ENCODE data around the gene TMEM235.
A peak's percentile ranks its signal among the peaks of the same experiment; 100 is the strongest.

The TMEM235 gene

DNA sequence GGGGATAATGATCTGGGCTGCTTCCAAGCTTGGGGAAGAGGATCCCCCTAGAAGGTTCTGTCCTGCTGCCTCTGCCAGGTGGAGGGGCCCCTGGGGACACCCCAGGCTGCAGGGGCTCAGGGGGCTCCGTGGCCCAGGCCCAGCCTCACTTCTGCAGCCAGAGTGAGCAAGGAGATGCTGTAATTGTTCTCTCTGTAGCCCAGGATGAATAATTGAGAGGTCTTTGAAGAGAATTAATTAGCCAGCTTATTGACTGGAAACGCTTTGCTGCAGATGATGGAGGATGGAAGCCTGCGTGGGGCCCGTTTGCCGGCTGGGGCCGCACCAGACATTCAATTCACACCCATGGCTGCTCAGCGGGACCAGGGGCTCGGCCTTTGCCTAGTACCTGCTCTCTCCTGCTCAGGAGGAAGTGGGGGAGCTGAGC, 38.5 kb downstream of the TMEM235 start:
- no peak overlapping the region for H3K27ac ChIP-seq (ENCODE audit: low read length)
- no peak for ATAC-seq (ENCODE audit: insufficient read depth, low read depth)
- H2AFZ ChIP-seq (ENCODE audit: low read depth, low read length), result no peak overlapping the region
- no peak overlapping the region for H3K9ac ChIP-seq (ENCODE audit: low read depth, low read length)
- H3K4me2 ChIP-seq (ENCODE audit: insufficient read depth, low read length), result no peak overlapping the region
- no peak for DNase-seq
- no peaks in the 10 kb centered on the region; the same call in 1 of the 2 replicates for H3K4me1 ChIP-seq (ENCODE audit: insufficient read depth, low read length)
- no peaks in the 10 kb centered on the region for H3K27me3 ChIP-seq (ENCODE audit: insufficient read depth, low read length, poor library complexity)
- no peaks in the 10 kb centered on the region for H4K20me1 ChIP-seq (ENCODE audit: insufficient read depth, low read length)
- no peaks in the 10 kb centered on the region for H3K36me3 ChIP-seq (ENCODE audit: insufficient read depth, low read length)
- TF ChIP-seq, protein P1, sequence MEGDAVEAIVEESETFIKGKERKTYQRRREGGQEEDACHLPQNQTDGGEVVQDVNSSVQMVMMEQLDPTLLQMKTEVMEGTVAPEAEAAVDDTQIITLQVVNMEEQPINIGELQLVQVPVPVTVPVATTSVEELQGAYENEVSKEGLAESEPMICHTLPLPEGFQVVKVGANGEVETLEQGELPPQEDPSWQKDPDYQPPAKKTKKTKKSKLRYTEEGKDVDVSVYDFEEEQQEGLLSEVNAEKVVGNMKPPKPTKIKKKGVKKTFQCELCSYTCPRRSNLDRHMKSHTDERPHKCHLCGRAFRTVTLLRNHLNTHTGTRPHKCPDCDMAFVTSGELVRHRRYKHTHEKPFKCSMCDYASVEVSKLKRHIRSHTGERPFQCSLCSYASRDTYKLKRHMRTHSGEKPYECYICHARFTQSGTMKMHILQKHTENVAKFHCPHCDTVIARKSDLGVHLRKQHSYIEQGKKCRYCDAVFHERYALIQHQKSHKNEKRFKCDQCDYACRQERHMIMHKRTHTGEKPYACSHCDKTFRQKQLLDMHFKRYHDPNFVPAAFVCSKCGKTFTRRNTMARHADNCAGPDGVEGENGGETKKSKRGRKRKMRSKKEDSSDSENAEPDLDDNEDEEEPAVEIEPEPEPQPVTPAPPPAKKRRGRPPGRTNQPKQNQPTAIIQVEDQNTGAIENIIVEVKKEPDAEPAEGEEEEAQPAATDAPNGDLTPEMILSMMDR (IDR thresholded peaks at IDR 0.05; ENCODE audit: borderline replicate concordance, extremely low read depth, low read length, poor library complexity, severe bottlenecking), result no peak
- TF ChIP-seq EZH2 (IDR thresholded peaks at IDR 0.05; ENCODE audit: borderline replicate concordance, low read depth, low read length, severe bottlenecking), result no peak
- no peaks in the 10 kb centered on the region for H3K9me3 ChIP-seq (ENCODE audit: insufficient read depth, low read length, severe bottlenecking)
- no peaks in the 10 kb centered on the region for H3K79me2 ChIP-seq (ENCODE audit: insufficient read depth, low read length)
- H3K4me3 ChIP-seq (ENCODE audit: low read depth in 1 of 2, low read length in 2 of 2), result no peak overlapping the region

DNA sequence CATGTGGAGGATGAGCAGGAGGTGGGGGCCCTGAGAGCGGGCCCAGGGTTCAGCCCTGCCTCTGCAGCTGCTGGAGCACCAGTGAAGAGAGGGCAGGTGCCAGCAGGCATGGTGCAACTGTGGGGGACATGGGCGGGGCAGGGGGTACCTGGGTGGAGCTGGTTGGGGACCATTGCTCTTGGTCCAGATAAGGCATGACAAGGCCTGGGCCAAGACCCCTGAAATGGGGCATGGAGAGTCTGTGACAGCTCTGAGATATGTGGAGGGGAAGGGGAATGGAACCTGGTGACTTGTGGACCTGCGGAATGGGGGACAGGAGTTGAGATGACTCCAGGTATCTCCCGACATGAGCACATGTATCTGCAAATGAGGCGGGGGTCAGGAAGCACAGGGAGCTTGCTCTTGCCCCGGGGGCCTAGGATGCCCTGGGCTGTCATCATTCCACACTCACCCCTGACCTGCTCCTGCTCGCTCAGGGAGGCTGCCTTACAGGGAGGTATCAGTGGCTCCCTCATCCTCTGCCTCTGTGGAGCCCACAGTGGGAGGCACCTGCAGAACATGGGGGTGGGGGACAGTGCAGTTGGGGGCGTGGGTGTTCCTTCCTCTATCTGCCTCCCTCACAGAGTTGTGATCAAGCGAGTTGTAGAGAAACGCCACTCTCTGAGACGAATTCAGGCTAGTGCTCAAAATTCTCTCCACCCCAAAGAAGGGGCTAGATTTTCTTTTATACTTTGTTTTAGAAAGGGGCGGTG, 40.2 kb downstream of the TMEM235 start:
- no peak overlapping the region for H3K4me2 ChIP-seq (ENCODE audit: insufficient read depth, low read length)
- no peaks in the 10 kb centered on the region for H3K27me3 ChIP-seq (ENCODE audit: insufficient read depth, low read length, poor library complexity)
- no peaks in the 10 kb centered on the region for H3K79me2 ChIP-seq (ENCODE audit: insufficient read depth, low read length)
- no peak for ATAC-seq (ENCODE audit: insufficient read depth, low read depth)
- H3K4me1 ChIP-seq (ENCODE audit: insufficient read depth, low read length), result no peaks in the 10 kb centered on the region; the same call in 1 of the 2 replicates
- H3K36me3 ChIP-seq (ENCODE audit: insufficient read depth, low read length), result no peaks in the 10 kb centered on the region
- H3K9me3 ChIP-seq (ENCODE audit: insufficient read depth, low read length, severe bottlenecking), result no peaks in the 10 kb centered on the region
- no peak for DNase-seq
- H3K27ac ChIP-seq (ENCODE audit: low read length), result no peak overlapping the region
- no peak overlapping the region for H3K4me3 ChIP-seq (ENCODE audit: low read depth in 1 of 2, low read length in 2 of 2)
- H3K9ac ChIP-seq (ENCODE audit: low read depth, low read length), result no peak overlapping the region
- no peak overlapping the region for H2AFZ ChIP-seq (ENCODE audit: low read depth, low read length)
- TF ChIP-seq, protein P1 (IDR thresholded peaks at IDR 0.05; ENCODE audit: borderline replicate concordance, extremely low read depth, low read length, poor library complexity, severe bottlenecking), result no peak
- TF ChIP-seq EZH2 (IDR thresholded peaks at IDR 0.05; ENCODE audit: borderline replicate concordance, low read depth, low read length, severe bottlenecking), result no peak
- no peaks in the 10 kb centered on the region for H4K20me1 ChIP-seq (ENCODE audit: insufficient read depth, low read length)

DNA sequence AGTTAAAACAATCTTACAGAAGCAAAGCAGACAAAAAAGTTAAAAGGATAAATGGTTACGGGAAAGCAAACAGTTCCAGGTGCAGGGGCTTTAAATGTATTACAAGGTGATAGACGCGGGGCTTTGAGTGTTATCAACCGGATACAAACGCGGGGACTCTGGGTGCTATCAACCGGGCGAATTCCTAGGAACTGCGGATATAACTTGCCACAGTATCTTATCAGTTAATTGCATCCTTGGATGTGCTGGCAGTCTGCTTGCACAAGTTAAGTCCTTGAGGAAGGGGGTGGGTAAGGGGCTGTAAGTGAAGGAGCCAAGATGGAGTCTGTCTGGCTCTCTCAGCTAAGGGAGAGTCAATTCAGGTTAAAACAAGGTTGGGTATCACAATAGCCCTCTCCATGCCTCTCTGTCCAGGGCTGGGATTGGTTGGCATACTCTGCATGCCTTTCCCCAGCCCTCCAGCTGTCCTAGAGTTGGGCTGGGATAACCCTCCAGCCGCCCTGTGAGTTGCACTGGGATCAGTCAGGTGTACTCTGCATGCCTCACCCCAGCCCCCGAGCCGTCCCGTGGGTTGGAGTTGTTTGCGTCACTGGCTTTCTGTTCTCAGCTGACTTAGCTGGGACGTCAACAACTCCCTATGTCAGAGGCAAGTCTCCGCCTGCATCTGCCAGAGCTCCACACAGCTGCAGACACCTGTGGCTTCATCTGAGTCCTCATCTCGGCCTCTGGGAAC, 40.9 kb downstream of the TMEM235 start:
- DNase-seq (no peak), ATAC-seq (ENCODE audit: insufficient read depth, low read depth) (peak; percentile 29; the same call in 1 of the 3 replicates)
- Histone ChIP-seq H3K4me3 (ENCODE audit: low read depth in 1 of 2, low read length in 2 of 2) (no peak overlapping the region), H3K4me2 (ENCODE audit: insufficient read depth, low read length) (no peak overlapping the region), H3K27ac (ENCODE audit: low read length) (no peak overlapping the region), H3K9ac (ENCODE audit: low read depth, low read length) (no peak overlapping the region), H2AFZ (ENCODE audit: low read depth, low read length) (no peak overlapping the region), H3K4me1 (ENCODE audit: insufficient read depth, low read length) (no peaks in the 10 kb centered on the region; the same call in 1 of the 2 replicates), H3K9me3 (ENCODE audit: insufficient read depth, low read length, severe bottlenecking) (no peaks in the 10 kb centered on the region), H3K27me3 (ENCODE audit: insufficient read depth, low read length, poor library complexity) (no peaks in the 10 kb centered on the region), H3K36me3 (ENCODE audit: insufficient read depth, low read length) (no peaks in the 10 kb centered on the region), H3K79me2 (ENCODE audit: insufficient read depth, low read length) (no peaks in the 10 kb centered on the region), H4K20me1 (ENCODE audit: insufficient read depth, low read length) (no peaks in the 10 kb centered on the region)
- TF ChIP-seq EZH2 (IDR thresholded peaks at IDR 0.05; ENCODE audit: borderline replicate concordance, low read depth, low read length, severe bottlenecking), result no peak
- TF ChIP-seq, protein P1 (IDR thresholded peaks at IDR 0.05; ENCODE audit: borderline replicate concordance, extremely low read depth, low read length, poor library complexity, severe bottlenecking), result no peak
